HG03378 (cell line): ENCODE data around the gene LDB1.

Experiments used
- ATAC-seq: cut with Tn5 transposase; IDR thresholded peaks from one replicate; pipeline ENCODE4 v1.9.1; 2021; ENCODE audit warnings: mild to moderate bottlenecking, moderate library complexity; ENCODE audit not compliant: unreplicated experiment

The LDB1 gene, protein sequence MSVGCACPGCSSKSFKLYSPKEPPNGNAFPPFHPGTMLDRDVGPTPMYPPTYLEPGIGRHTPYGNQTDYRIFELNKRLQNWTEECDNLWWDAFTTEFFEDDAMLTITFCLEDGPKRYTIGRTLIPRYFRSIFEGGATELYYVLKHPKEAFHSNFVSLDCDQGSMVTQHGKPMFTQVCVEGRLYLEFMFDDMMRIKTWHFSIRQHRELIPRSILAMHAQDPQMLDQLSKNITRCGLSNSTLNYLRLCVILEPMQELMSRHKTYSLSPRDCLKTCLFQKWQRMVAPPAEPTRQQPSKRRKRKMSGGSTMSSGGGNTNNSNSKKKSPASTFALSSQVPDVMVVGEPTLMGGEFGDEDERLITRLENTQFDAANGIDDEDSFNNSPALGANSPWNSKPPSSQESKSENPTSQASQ

GRCh38 chr10:102120142-102120990, at the start of gene LDB1:
Gene LDB1, minus strand, starts transcription at chr10:102120368. Its CDS starts 258 bp downstream, at chr10:102120110.
- ATAC-seq: peak; percentile 46

GRCh38 chr10:102167861-102168260, 47.7 kb upstream of the LDB1 start:
- ATAC-seq: no peak

DNA sequence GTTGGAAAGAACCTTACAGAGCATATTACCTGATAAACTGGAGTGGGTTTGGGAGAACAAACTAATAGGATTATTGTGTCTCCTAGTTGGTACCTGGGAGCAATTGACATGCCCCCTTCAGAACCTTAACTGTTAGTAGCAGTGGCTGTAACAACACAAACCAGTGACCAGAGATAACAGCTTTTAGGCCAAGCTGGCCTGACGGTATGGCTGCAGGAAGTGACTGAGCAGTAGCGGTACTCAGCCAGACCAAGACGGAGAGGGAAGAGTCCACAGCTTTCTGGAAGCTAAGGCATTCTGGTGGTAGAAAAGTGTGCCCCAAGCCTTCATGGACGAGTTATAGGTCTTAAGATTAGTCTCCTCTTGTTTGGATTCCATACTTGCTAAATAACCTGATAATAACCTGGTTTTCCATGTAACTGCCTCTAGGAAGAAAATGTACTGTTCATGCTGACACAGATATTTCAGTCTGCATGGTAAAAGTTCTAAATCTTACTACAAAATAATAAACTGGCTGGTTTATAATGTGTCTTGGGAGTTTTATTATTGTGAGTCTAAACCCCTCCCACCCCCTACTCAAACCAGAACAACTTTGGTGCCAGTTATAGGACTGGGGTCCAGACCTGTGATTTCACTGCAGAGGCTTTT, 43.3 kb upstream of the LDB1 start:
- ATAC-seq: no peak

GRCh38 chr10:102159831-102160230, 39.7 kb upstream of the LDB1 start:
- no peak for ATAC-seq

DNA sequence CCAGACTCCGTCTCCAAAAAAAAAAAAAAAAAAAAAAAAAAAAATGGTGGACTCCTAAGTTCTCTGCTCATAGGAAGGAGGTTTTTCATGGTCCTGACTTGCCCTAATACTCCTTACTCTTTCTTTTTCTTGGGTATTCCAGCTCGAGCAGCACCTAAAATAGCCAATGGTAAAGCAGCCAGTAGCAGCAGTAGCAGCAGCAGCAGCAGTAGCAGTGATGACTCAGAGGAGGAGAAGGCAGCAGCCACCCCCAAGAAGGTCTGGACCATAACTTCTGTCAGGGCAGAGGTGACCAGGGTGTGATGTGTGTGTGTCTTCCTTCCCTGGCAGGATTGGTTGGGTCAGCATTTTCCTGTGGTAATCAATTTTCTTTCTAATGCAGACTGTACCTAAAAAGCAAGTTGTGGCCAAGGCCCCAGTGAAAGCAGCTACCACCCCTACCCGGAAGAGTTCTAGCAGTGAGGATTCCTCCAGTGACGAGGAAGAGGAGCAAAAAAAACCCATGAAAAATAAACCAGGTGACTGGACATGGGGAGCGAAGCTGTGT, 39.0 kb upstream of the LDB1 start:
- no peak for ATAC-seq

DNA sequence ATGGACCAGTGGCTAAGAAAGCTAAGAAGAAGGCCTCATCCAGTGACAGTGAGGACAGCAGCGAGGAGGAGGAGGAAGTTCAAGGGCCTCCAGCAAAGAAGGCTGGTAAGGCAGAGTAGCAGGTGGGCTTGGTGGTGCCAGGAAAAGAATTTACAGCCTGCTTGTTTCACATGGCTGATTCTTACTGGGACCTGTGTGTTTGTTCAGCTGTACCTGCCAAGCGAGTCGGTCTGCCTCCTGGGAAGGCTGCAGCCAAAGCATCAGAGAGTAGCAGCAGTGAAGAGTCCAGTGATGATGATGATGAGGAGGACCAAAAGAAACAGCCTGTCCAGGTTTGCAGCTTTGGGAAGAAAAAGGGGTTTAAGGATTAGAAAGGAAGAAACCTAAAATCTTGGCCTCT, 37.1 kb upstream of the LDB1 start:
- no peak for ATAC-seq

GRCh38 chr10:102154466-102155116, 34.4 kb upstream of the LDB1 start:
- no peak for ATAC-seq

GRCh38 chr10:102153093-102153620, 33.0 kb upstream of the LDB1 start:
- no peak for ATAC-seq

- ATAC-seq: no peak
Observed at GRCh38 chr10:102152545-102152890, 32.4 kb upstream of the LDB1 start.

DNA sequence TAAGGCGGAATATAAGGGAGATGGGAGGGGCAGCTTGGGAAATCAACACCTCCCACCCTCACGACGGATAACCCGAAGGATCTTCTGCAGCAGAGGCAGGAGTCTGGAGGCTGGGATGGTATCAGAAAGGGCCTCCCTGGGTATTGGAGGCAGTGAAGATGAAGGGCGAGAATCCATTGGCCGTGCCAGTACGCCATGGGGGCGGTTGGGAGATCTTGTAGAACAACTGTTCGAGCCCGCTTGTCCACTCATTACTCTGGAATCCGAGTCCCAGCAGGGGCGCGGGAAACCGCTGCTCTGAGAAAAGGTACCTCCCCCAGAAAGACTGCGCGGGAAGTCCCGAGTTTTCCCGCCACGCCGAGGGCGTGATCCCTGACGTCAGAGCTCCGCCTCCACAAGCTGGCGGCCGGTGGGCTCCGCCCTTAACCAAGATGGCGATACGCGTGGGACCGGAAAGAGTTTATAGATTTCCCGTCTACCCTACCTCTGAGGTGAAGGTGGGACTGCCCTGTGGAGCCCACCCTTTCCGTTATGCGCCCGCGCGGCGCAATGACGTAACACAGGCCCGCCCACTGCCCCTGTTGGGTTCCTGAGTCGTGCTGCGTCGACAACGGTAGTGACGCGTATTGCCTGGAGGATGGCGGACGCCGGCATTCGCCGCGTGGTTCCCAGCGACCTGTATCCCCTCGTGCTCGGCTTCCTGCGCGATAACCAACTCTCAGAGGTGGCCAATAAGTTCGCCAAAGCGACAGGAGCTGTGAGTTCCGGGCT, 31.8 kb upstream of the LDB1 start, which contains the start of gene NOLC1:
TSS of gene NOLC1 (plus strand) at position 616 of the 771 bp plus-strand sequence. CDS start at position 638, 22 bp downstream.
- ATAC-seq: peak; percentile 91

GRCh38 chr10:102150970-102151773, 31.0 kb upstream of the LDB1 start:
- no peak for ATAC-seq

DNA sequence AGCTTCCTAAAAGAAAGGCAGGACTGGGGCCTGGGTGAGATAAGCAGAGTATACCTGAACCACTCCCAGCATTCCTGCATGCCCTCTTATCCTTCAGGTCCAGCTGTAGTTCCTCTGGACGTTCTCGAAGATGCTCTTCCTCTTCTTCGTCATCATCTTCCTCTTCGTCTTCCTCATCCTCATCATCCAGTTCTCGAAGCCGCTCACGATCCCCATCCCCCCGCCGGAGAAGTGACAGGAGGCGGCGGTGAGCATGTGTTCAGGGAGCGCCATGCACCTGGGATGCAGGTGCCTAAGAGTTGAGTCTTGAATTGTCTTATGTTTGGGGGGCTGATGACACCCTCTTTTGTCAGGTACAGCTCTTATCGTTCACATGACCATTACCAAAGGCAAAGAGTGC, 28.1 kb upstream of the LDB1 start:
- ATAC-seq: no peak

DNA sequence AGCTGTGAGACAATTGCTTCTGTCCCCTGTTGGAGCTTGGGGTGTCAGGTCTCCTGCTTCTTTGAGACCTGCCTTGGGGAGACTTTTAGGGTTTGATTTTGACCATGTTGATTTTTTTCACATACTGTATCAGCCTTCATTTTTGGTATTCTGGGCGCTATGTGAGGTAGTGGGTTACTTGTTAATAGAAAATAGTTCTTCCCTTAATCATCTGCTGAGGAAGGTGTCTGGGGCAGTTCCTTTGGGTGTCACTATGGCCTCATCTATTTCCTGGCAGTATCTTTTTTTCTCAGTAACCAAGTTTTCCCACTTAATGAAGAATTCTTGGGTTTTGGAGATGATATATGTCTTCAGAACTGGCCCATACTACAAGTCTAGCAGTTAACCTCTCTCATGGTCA, 27.4 kb upstream of the LDB1 start:
- ATAC-seq: no peak

DNA sequence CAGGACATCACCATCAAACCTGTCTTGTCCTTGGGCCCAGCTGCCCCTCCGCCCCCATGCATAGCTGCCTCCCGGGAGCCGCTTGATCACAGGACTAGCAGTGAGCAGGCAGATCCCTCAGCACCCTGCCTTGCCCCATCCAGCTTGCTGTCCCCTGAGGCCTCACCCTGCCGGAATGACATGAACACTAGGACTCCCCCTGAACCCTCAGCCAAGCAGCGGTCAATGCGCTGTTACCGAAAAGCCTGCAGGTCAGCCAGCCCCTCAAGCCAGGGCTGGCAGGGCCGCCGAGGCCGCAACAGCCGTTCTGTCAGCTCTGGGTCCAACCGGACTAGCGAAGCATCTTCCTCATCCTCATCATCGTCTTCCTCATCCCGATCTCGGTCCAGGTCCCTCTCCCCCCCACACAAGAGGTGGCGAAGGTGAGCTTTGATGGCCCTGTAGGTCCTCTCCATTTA, 26.8 kb upstream of the LDB1 start:
- ATAC-seq: no peak

- ATAC-seq: no peak
Observed at GRCh38 chr10:102141583-102142107, 21.5 kb upstream of the LDB1 start.

DNA sequence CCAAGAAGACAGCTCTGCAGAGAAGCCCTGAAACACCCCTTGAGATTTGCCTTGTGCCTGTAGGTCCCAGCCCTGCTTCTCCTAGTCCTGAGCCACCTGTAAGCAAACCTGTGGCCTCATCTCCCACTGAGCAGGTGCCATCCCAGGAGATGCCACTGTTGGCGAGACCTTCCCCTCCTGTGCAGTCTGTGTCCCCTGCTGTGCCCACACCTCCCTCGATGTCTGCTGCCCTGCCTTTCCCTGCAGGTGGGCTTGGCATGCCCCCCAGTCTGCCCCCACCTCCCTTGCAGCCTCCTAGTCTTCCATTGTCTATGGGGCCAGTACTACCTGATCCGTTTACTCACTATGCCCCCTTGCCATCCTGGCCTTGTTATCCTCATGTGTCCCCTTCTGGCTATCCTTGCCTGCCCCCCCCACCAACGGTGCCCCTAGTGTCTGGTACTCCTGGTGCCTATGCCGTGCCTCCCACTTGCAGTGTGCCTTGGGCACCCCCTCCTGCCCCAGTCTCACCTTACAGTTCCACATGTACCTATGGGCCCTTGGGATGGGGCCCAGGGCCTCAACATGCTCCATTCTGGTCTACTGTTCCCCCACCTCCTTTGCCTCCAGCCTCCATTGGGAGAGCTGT, 20.9 kb upstream of the LDB1 start:
- no peak for ATAC-seq

GRCh38 chr10:102140218-102140617, 20.1 kb upstream of the LDB1 start:
- no peak for ATAC-seq
